Left renal pelvis (tissue), 4 donors: Measurements from ENCODE around the gene ZNF260. TPM values are rescaled to one million over a fixed set of nuclear protein-coding genes. Genes with fewer than 3 reads are reported as not detected.
"Not testable (repeated sequence)": the region's sequence is repeated elsewhere in the genome, so short reads cannot be mapped to it uniquely, and the experiment has no call there.

ENCODE experiments used
- DNase-seq, 4 donors: peaks; one replicate each; pipeline ENCODE4 v3.0.0-alpha.2; 2013; ENCODE audit warnings: low read depth in 4 of 4, low spot score in 3 of 4
- polyA plus RNA-seq, 4 donors: library from polyadenylated mRNA; unstranded; fragments of 120-200 nt; gene quantifications; one replicate each; pipeline ENCODE4 v1.2.1, GENCODE V29; 2013; ENCODE audit not compliant: insufficient read length in 4 of 4

Gene ZNF260
- polyA plus RNA-seq, 4 donors = 30.9 to 40.4 (median 33.7) TPM

DNA sequence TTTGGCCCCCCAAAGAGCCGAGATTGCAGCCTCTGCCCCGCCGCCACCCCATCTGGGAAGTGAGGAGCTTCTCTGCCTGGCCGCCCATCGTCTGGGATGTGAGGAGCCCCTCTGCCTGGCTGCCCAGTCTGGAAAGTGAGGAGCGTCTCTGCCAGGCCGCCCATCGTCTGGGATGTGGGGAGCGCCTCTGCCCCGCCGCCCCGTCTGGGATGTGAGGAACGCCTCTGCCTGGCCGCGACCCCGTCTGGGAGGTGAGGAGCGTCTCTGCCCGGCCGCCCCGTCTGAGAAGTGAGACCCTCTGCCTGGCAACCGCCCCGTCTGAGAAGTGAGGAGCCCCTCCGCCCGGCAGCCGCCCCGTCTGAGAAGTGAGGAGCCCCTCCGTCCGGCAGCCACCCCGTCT lies 37.2 kb downstream of the ZNF260 start:
- not testable (repeated sequence) for DNase-seq

DNA sequence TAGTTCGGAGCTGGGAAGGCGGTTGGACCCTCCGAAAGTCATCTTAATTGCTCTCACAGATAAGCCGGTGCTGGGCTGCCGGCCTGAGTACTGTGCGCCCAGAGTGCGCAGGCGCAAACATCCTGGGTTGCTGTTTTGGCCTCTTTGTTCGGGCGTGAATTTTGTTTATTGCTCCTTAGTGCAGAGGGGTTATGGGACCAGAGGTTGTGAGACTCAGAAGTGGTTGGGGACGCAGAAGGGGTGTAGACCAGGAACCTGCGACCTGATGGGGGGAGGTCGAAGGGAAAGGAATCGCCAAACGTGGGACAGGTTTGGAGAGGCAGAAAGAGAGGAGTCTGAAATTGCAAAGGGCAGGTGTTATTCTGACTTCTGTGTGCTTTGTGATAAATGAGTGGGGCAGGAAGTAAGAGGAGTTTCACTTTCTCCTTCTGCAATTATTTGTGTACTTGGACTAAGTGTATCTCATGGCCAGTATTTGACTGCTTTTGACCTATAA lies 38.1 kb downstream of the ZNF260 start:
- DNase-seq = no peak

DNA sequence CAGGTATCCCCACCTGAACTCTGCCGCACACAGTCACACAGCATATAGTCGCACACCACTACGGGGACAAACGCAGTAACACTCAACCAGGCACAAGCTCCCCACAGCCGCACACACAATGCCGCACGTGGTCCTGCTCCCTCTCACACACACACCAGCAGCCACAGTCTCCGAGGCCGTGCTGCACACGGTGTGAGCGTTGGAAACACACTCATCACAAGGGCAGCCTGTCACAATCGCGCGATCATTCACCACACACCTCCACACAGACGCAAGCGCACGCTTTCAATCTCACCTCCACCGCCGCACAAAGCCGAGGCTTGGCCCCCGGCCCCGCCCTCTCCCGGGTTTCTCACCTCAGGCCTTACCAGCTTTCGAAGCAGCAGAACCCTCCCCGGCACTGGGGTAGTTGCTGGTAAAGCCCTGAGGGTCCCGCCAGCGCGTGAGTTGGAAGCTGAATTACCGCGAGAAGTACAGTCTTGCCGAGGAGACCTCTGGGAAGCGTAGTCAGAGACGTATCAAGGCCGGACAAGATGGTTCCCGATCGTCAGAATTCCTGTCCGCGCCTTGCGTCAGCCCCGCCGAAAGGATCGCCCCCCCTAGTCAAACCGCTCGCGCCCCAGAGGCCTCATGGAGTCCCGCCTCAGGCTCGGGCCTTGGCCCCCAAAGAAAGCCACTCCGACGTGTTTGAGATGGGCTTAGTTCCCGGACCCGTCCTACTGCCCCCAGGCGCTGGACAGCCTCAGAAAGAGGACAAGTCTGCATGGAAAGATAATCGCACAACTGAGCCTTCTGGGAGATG lies 38.8 kb downstream of the ZNF260 start, which contains the start of gene ZNF566:
Gene ZNF566, minus strand, starts transcription at position 444 of the 802 bp plus-strand sequence. CDS start 13,004 bp downstream, outside the sequence.
- peak; percentile 91 to 93 (median 92) for DNase-seq

DNA sequence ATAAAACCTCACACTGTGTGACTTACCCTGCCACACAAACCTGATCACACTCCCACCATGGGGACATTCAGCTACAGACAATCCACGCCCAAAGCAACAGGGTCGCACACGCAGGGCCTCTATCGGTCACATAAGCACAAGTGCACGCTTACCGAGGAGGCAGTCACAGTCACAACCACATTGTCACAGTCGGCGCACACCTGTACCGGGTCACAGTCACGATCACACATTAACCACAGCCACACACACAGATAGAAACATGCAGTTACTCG lies 39.3 kb downstream of the ZNF260 start:
- DNase-seq = peak in 2 of 4 donors; percentile 11 to 26

DNA sequence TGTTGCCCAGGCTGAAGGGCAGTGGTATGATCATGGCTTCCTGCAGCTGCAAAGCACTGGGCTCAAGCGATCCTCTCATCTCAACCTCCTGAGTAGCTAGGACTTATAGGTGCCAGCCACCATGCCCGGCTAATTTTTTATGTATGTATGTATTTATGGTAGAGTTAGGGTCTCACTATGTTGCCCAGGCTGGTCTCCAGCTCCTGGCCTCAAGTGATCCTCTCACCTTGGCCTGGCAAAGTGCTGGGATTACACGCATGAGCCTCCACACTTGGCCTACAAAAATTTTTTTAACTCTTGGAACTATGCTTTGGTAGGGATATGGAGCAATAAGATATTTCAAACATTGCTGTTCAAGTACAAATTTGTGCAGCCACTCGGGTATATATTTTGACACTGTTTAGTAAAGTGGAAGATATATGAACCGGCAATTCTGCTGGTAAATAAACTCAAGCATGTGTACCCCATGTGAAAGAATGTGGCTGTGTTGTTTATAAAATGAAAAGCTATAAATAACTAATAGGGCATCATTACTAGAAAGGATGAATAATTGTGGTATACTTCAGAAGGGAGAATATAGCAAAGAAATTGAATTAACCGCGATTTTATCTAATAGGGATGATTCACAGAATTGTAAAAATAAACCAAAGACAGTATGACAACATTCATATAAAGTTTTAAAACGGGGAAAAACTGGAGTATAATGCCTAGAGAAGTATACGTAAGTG lies 39.8 kb downstream of the ZNF260 start:
- DNase-seq = no peak

DNA sequence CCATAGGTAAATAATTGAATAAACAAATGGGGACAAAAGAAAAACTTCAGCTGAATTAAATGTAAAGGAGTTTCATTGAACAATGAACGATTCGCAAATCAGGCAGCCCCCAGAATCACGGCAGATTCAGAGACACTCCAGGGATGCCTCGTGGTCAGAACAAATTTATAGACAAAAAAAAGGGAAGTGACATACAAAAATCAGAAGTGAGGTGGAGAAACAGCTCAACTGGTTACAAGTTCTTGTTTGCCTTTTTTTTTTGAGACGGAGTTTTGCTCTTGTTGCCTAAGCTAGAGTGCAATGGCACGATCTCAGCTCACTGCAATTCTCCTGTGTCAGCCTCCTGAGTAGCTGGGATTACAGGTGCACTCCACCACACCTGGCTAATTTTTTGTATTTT lies 44.4 kb downstream of the ZNF260 start:
- no peak for DNase-seq

DNA sequence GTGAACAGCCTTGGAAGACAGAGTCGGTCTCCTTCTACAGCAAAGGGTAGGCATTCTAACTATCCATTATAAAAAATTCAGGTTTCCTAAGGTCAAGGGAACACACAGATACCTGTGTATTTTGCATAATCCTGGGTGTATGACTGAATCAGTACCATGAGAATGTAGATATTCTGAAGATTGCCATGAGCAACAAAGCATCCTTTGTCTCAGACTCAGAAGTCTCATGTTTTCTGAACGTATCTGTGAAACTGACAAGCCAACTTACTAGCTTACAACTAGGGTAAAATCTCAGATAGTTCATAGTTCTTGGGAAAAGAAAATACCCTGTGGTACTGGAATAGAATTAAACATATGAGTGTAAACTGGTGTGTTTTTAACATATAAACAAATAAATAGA lies 45.2 kb downstream of the ZNF260 start:
- no peak for DNase-seq

Other genes starting within 250 kb of the ZNF260 start
- gene ZFP14, start 149.1 kb downstream of the ZNF260 start, polyA plus RNA-seq = 10 to 100 TPM in 3 of 4 donors, 1 to 10 TPM in 1; 9.4 to 14.0 (median 13.4) TPM
- gene ZFP82, start 109.6 kb downstream of the ZNF260 start, polyA plus RNA-seq = 10 to 100 TPM; 14.2 to 17.7 (median 14.7) TPM
- 10 to 100 TPM; 16.8 to 18.3 (median 17.3) TPM for gene ZNF566, start 38.7 kb downstream of the ZNF260 start, polyA plus RNA-seq
- 10 to 100 TPM; 23.9 to 28.4 (median 24.7) TPM for gene ZNF529, start 45.0 kb upstream of the ZNF260 start, polyA plus RNA-seq
- gene ZNF382, start 77.0 kb upstream of the ZNF260 start, polyA plus RNA-seq = 1 to 10 TPM; 6.0 to 8.9 (median 8.1) TPM
- gene ZNF461, start 138.6 kb upstream of the ZNF260 start, polyA plus RNA-seq = 10 to 100 TPM; 11.8 to 13.6 (median 12.7) TPM
- 10 to 100 TPM; 10.9 to 16.9 (median 13.9) TPM for gene ZNF567, start 159.3 kb upstream of the ZNF260 start, polyA plus RNA-seq
- gene ZNF850, start 244.5 kb upstream of the ZNF260 start, polyA plus RNA-seq = 1 to 10 TPM; 2.7 to 3.2 (median 3.2) TPM